Right cardiac atrium (tissue), 5 donors: ENCODE data around the gene TSPO. TPM values are rescaled to one million over a fixed set of nuclear protein-coding genes. Genes with fewer than 3 reads are reported as not detected.

Experiments used
- ATAC-seq, 2 donors: fragments of 200-7000 bp; cut with Tn5 transposase; one replicate each; pipeline versions ENCODE4 v1.8.0 to v1.9.1; 2020; ENCODE audit warnings: moderate library complexity in 2 of 2, mild to moderate bottlenecking in 1 of 2
- DNase-seq, 3 donors: peaks; one replicate each; pipeline ENCODE4 v3.0.0-alpha.2; 2020
- H3K27ac ChIP-seq: one replicate; pipeline ENCODE4 v1.5.1; 2013; ENCODE audit warnings: mild to moderate bottlenecking, low read length, control low read depth, moderate library complexity
- H3K27me3 ChIP-seq: one replicate; pipeline ENCODE4 v1.6.1; 2013; ENCODE audit not compliant: control insufficient read depth, insufficient read depth
- H3K4me1 ChIP-seq: one replicate; pipeline ENCODE4 v1.6.1; 2013; ENCODE audit warnings: low read length; ENCODE audit not compliant: control insufficient read depth, insufficient read depth
- H3K4me3 ChIP-seq: one replicate; pipeline ENCODE4 v1.5.1; 2013; ENCODE audit warnings: low read length, control low read depth
- H3K9me3 ChIP-seq: one replicate; pipeline ENCODE4 v1.6.1; 2013; ENCODE audit warnings: low read length; ENCODE audit not compliant: control insufficient read depth
- WGBS: extraction: QIAGEN DNeasy Blood & Tissue Kit; methylation state at CpG from one replicate; pipeline ENCODE4 v1.1.7; 2013; 5-methylcytosine and 5-hydroxymethylcytosine counted together
- intact Hi-C, 4 donors: fragments of 100-400 bp; cut with DNase I; formaldehyde crosslinking; loops; one replicate each; pipeline versions ENCODE4 v1.11.0 to v1.14.0; 2022 to 2023
- polyA plus RNA-seq: library from polyadenylated mRNA; stranded (reverse); fragments of 200-250 nt; gene quantifications from one replicate; pipeline ENCODE4 v1.2.3, GENCODE V29; 2013
- total RNA-seq, 4 donors: library from RNA; stranded (reverse); fragmentation: NEBNext Ultra II Directional; extraction: Animal tissue kit (Norgen Biotek cat#: 25700); gene quantifications; one replicate each; pipeline ENCODE4 v1.2.1, GENCODE V29; 2021
- donor health status: healthy with polysubstance abuse.
- donor health status: DM: no; HTN: yes; CAD: no.
- donor health status: DM: no; HTN: no; CAD: no.
- donor health status: DM: no; HTN: yes; CAD: no; lungs with severe emphysema.
- donor health status: DM: yes; HTN: yes; CAD: no.

TSPO gene
- total and polyA plus RNA-seq, 5 donors, result 69.6 to 152 (median 93.4) TPM

GRCh38 chr22:43191831-43192230, 40.5 kb downstream of the TSPO start:
- ATAC-seq, result no peak
- H3K4me1 ChIP-seq, result no peaks in the 10 kb centered on the region

DNA sequence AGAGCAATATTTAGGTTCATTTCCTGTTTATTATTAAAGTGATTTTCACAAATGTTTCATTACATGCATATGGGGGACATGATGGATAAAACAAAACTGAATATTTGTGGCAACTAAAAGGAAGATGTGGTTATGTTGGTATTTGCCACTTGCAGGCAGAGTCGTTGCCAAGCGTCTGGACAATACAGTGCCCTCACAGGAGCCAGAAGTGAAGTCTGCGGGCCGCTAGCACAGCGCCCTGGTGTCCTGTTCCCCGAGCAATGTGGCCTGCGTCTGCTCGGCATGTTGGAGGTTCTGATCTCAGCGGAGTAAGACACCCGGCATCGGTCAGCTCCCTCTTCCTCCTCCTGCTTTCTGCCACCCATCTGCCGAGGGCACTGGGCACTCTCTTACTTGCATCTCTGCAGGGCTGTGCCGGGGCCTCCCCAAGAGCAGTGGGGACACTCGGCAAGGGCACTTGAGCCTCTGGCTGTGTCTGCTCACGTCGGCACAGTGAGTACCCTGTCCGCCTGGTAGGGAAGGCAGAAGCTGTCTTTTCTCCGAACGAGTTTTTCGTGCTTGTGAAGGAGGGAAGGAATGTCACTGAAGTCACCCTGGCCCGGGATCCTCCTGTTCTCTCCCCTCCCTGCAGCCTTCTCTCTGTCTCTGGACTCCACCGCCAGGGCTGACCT, 46.0 kb downstream of the TSPO start:
- 55% methylated on average over 22 of the region's 22 CpGs for WGBS
- peak in 1 of 2 donors; percentile 10 for ATAC-seq
- Histone ChIP-seq H3K27ac (no peak overlapping the region), H3K4me3 (no peak overlapping the region), H3K27me3 (no peaks in the 10 kb centered on the region), H3K4me1 (no peaks in the 10 kb centered on the region), H3K9me3 (no peaks in the 10 kb centered on the region)
- intact Hi-C loops, result no loop called here
- peak in 1 of 3 donors; percentile 33 for DNase-seq

More at GRCh38 chr22:43191831-43192230, 40.5 kb downstream of the TSPO start:
- no peak overlapping the region for H3K4me3 ChIP-seq
- DNase-seq, result no peak
- intact Hi-C loops, result no loop called here
- no peaks in the 10 kb centered on the region for H3K9me3 ChIP-seq
- no peaks in the 10 kb centered on the region for H3K27me3 ChIP-seq
- H3K27ac ChIP-seq, result no peak overlapping the region

DNA sequence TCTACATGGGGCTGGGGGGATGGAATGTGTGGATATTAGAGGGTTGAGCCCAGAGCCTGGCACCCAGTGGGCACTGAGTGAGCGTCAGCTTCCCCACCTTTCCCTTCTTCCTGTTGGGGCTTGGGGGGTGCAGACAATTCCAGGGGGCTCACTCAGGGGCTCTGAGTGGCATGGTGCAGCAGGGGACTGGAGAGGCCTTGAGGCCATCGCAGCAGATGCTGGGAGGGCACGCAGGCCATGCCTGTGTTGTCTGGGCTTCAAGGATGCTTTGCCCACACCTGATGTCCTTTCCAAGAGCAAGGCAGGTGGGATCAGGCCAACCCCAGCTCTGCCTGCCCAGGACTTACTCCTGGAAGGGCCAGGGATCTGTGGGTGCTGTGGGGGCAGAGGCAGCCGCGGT, 46.8 kb downstream of the TSPO start:
- Histone ChIP-seq H3K27ac (no peak overlapping the region), H3K9me3 (no peaks in the 10 kb centered on the region), H3K4me1 (no peaks in the 10 kb centered on the region), H3K27me3 (no peaks in the 10 kb centered on the region), H3K4me3 (no peak overlapping the region)
- WGBS, result 73% methylated on average over 5 of the region's 5 CpGs
- ATAC-seq (no peak), DNase-seq (peak in 1 of 3 donors; percentile 6)
- intact Hi-C loops, result no loop called here

GRCh38 chr22:43198936-43199335, 47.6 kb downstream of the TSPO start:
- Histone ChIP-seq H3K4me3 (no peak overlapping the region), H3K9me3 (no peaks in the 10 kb centered on the region), H3K27me3 (no peaks in the 10 kb centered on the region), H3K4me1 (no peaks in the 10 kb centered on the region), H3K27ac (no peak overlapping the region)
- 72% methylated on average over 9 of the region's 9 CpGs for WGBS
- DNase-seq (peak in 1 of 3 donors; percentile 13), ATAC-seq (no peak)
- intact Hi-C loops, result no loop called here

GRCh38 chr22:43199541-43199940, 48.2 kb downstream of the TSPO start:
- ATAC-seq (peak in 1 of 2 donors; percentile 10), DNase-seq (peak in 2 of 3 donors; percentile 26 to 35)
- Histone ChIP-seq H3K27ac (no peak overlapping the region), H3K9me3 (no peaks in the 10 kb centered on the region), H3K4me3 (no peak overlapping the region), H3K27me3 (no peaks in the 10 kb centered on the region), H3K4me1 (no peaks in the 10 kb centered on the region)
- intact Hi-C loops, result no loop called here
- WGBS, result 89% methylated on average over 11 of the region's 11 CpGs

DNA sequence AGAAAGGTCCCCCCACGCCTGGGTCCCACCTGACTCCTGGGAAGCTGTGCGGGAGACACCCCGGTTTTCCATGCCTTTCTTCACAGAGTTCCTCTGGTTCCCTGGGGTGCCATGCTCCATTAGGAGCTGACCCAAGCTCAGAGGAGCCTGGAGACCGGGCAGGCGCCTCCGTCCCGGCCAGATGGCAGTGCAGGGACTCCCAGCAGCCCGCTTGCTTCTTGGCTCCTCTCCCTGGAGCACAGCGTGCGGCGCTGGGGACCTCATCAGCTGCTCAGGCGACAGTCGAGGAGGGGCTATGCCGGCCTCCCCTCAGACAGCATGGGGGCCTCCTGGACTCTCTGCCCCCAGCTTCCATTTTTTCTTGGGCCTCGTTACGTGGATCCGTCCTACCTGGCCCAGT, 48.7 kb downstream of the TSPO start:
- Histone ChIP-seq H3K27ac (no peak overlapping the region), H3K9me3 (no peaks in the 10 kb centered on the region), H3K4me3 (no peak overlapping the region), H3K4me1 (no peaks in the 10 kb centered on the region), H3K27me3 (no peaks in the 10 kb centered on the region)
- ATAC-seq (no peak), DNase-seq (peak in 2 of 3 donors; percentile 23 to 28)
- intact Hi-C loops, result no loop called here
- WGBS, result 82% methylated on average over 17 of the region's 17 CpGs

GRCh38 chr22:43200555-43200954, 49.2 kb downstream of the TSPO start:
- DNase-seq (peak in 1 of 3 donors; percentile 36), ATAC-seq (no peak)
- Histone ChIP-seq H3K27ac (no peak overlapping the region), H3K27me3 (no peaks in the 10 kb centered on the region), H3K4me1 (no peaks in the 10 kb centered on the region), H3K4me3 (no peak overlapping the region), H3K9me3 (no peaks in the 10 kb centered on the region)
- 90% methylated on average over 13 of the region's 13 CpGs for WGBS
- intact Hi-C loops, result no loop called here

GRCh38 chr22:43201486-43202219, 50.3 kb downstream of the TSPO start:
- 90% methylated on average over 26 of the region's 26 CpGs for WGBS
- Histone ChIP-seq H3K4me1 (no peaks in the 10 kb centered on the region), H3K27me3 (no peaks in the 10 kb centered on the region), H3K27ac (no peak overlapping the region), H3K4me3 (no peak overlapping the region), H3K9me3 (no peaks in the 10 kb centered on the region)
- intact Hi-C loops, result no loop called here
- ATAC-seq (no peak), DNase-seq (no peak)

- Histone ChIP-seq H3K27ac (no peak overlapping the region), H3K27me3 (no peaks in the 10 kb centered on the region), H3K9me3 (no peaks in the 10 kb centered on the region), H3K4me1 (no peaks in the 10 kb centered on the region), H3K4me3 (no peak overlapping the region)
- DNase-seq (no peak), ATAC-seq (no peak)
- WGBS, result 94% methylated on average over 10 of the region's 10 CpGs
- intact Hi-C loops, result no loop called here
These were observed 51.0 kb downstream of the TSPO start for GRCh38 chr22:43202326-43202725.

- Histone ChIP-seq H3K27ac (no peak overlapping the region), H3K27me3 (no peaks in the 10 kb centered on the region), H3K4me3 (no peak overlapping the region), H3K9me3 (no peaks in the 10 kb centered on the region), H3K4me1 (no peaks in the 10 kb centered on the region)
- 73% methylated on average over 13 of the region's 13 CpGs for WGBS
- intact Hi-C loops, result no loop called here
- no peak for ATAC-seq
- DNase-seq, result no peak
These were observed 51.5 kb downstream of the TSPO start for GRCh38 chr22:43202756-43203410.

DNA sequence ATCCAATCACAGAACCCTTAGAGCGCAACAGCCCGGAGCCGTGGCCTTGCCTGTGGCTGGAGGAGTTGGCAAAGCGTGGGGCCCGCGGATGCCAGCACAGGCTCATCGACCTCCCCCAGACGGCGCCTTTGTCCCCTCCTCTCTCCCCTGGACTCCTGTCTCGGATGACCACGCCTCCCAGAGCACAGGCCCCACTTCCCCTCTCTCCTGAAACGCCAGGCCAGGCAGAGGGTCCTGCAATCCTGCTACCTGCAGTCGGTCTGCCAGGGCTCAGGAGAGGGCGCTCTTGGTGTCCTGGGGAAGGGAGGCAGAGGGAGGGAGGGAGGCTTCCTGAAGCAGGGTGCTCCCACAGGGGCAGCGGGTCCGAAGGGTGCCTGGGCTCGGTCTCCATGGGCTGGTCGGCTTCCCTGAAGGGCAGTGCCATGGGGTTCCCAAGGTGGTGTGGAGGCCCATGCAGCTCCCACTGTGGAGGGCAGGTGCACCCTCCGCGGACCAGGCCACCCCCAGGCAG, 52.2 kb downstream of the TSPO start:
- Histone ChIP-seq H3K4me1 (no peaks in the 10 kb centered on the region), H3K9me3 (no peaks in the 10 kb centered on the region), H3K27ac (no peak overlapping the region), H3K4me3 (no peak overlapping the region), H3K27me3 (no peaks in the 10 kb centered on the region)
- DNase-seq (peak in 1 of 3 donors; percentile 53), ATAC-seq (no peak)
- WGBS, result 60% methylated on average over 20 of the region's 20 CpGs
- intact Hi-C loops, result no loop called here
